GM21423 (cell line): ENCODE measurements around the gene PKP2.
A peak's percentile ranks its signal among the peaks of the same experiment; 100 is the strongest.

ENCODE experiments used
- ATAC-seq: cut with Tn5 transposase; IDR thresholded peaks from one replicate; pipeline ENCODE4 v1.9.1; 2021; ENCODE audit warnings: mild to moderate bottlenecking, moderate library complexity; ENCODE audit not compliant: unreplicated experiment

The PKP2 gene

GRCh38 chr12:32896432-32897280, at the start of gene PKP2:
Gene PKP2, minus strand, starts transcription at chr12:32896777. Its CDS starts 46 bp downstream, at chr12:32896731.
- peak; percentile 65 for ATAC-seq

GRCh38 chr12:32944195-32944594, 47.6 kb upstream of the PKP2 start:
- ATAC-seq: no peak

- ATAC-seq: no peak
Observed at GRCh38 chr12:32939801-32940200, 43.2 kb upstream of the PKP2 start.

DNA sequence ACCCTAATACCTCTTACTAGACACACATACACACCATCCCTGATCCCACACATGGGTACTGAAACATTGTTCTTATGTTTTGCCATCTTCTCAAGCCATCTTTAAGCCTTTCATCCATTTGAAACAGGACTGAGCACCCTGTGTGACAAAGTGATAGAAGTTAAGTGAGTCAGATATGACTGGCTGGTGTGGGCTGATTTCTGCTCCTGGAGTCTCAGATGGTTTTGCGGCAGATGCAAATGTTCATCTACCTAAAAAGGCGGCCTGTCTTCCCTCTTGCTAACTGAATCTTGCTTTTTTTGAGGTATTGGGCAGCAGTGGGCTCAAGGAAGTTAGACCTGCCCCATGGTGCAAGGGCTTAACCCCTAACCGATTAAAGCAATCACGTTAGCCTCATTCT, 30.4 kb upstream of the PKP2 start:
- ATAC-seq: no peak

GRCh38 chr12:32926356-32926755, 29.8 kb upstream of the PKP2 start:
- ATAC-seq: no peak

DNA sequence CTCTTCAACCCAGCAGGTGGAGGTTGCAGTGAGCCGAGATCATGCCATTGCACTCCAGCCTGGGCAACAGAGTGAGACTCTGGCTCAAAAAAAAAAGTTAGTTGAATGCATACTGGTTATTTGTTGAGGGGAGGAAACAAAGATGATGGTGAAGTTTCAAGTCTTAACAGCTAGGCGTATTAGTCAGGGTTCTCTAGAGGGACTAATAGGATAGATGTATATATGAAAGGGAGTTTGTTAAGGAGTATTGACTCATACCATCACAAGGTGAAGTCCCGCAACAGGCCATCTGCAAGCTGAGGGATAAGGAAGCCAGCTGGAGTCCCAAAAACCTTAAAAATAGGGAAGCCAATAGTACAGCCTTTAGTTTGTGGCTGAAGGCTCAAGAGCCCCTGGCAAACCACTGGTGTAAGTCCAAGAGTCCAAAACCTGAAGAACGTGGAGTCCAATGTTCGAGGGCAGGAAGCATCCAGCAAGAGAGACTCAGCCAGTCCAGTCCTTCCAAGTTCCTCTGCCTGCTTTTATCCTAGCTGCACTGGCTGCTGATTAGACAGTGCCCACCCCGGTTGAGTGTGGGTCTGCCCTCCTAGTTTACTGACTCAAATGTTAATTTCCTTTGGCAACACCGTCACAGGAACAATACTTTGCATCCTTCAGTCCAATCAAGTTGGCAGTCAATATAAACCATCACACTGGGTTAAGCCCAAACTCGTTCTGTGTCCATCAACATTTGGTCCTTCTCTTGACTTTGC, 26.1 kb upstream of the PKP2 start:
- ATAC-seq: no peak

DNA sequence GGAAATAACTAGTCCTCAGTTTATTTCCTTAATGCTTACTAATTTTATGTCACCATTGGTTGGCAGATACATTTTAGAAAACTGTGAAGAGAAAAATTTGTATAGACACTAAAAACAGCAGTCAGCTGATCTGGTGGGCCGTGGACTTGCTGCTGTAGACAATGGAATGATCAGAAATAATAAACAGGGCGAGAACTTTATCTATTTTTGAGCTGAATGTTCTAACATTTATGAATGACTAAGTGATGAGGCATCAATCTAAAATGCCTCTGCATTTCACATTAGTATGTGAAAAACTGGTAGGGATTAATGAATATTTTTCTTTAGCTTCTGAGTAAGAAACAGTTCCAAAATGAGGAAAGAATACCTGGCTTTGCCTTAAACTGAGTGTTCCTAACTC, 24.8 kb upstream of the PKP2 start:
- no peak for ATAC-seq

GRCh38 chr12:32920506-32921085, 24.0 kb upstream of the PKP2 start:
- no peak for ATAC-seq

DNA sequence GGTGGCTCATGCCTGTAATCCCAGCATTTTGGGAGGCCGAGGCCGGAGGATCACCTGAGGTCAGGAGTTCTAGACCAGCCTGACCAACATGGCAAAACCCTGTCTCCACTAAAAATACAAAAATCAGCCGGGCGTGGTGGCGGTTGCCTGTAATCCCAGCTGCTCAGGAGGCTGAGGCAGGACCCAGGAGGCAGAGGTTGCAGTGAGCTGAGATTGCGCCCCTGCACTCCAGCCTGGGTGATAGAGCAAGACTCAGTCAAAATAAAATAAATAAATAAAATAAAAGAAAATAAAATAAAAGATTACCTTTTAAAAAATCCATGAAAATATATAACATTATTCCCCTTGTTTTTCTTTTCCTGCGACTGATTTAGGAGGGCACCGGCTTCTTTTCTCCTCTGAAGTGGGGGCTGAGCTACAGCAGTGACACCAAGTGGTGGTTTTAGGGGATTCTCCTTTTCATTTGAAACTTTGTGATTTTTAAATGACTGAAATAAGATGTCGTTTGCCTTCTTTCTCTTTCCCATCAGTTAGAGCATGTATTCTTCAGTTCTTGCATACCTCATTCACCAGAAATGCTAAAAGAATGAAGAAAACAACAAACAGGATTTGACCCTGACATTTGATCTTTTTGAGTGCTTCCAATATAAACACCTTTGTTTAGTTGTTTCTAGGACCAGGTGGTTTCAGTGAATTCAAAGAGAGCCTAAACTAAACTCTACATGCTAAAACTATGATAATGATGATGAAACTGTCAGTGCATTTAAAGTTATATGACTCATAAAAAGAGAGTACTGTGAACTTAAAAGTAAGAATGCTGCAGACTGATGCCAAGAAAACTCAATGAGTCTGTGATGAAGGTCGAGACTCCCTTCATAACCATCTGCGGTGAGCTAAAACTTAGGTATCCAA, 22.6 kb upstream of the PKP2 start:
- no peak for ATAC-seq

DNA sequence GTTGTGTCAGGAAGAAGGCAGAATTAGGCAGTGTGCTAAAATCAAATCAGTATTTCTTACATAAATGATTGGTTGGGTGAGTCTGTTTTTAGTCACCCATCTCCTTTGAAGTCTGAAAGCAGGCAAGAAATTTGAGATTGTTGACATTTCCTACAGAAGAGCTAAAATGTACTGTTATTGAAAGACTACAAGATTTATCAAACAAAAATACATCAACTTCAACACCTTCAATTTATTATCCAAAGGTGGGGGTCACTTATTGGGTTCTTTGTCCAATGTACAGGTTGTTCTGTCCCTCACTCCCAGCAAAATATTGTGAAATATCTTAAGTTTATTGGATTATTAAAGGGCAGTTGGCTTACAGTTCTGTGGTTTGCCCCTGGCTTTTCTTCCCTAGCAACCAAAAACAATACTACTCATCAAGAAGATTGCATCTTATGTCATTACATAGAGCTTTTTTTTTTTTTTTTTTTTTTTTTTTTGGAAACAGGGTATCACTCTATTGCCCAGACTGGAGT, 20.6 kb upstream of the PKP2 start:
- no peak for ATAC-seq

DNA sequence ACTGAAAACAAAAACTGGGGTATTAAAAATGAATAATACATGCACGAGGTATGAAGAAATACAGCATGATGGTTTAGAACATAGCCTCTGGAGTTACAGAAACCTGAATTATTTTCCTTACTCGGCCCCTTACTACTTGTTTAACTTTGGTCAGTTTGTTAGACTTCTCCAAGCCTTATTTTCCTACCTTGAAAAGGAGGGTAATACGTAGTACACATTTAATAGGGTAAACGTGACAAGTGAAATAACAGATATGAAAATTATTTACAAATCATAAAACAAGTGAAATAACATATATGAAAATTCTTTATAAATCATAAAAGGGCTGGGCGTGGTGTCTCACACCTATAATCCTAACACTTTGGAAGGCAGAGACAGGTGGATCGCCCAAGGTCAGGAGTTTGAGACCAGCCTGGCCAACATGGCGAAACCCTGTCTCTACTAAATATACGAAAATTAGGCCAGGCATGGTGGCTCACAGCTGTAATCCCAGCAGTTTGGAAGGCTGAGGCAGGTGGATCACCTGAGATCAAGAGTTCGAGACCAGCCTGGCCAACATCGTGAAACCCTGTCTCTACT, 11.4 kb upstream of the PKP2 start:
- no peak for ATAC-seq

DNA sequence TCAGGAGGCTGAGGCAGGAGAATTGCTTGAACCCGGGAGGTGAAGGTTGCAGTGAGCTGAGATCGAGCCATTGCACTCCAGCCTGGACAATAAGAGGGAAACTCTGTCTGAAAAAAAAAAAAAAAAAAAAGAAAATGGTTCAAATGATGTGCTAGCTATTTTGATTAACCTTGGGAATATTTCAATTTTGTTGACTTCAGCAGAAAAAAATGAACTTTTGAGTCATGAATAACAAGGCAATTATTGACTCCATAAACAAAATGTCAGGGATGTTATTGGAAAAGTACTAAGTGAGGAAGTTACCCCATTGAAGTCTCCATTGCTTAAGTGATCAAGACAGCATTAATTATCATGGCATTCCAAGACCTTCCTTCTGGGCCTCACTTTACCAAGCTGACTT, 10.6 kb upstream of the PKP2 start:
- no peak for ATAC-seq

DNA sequence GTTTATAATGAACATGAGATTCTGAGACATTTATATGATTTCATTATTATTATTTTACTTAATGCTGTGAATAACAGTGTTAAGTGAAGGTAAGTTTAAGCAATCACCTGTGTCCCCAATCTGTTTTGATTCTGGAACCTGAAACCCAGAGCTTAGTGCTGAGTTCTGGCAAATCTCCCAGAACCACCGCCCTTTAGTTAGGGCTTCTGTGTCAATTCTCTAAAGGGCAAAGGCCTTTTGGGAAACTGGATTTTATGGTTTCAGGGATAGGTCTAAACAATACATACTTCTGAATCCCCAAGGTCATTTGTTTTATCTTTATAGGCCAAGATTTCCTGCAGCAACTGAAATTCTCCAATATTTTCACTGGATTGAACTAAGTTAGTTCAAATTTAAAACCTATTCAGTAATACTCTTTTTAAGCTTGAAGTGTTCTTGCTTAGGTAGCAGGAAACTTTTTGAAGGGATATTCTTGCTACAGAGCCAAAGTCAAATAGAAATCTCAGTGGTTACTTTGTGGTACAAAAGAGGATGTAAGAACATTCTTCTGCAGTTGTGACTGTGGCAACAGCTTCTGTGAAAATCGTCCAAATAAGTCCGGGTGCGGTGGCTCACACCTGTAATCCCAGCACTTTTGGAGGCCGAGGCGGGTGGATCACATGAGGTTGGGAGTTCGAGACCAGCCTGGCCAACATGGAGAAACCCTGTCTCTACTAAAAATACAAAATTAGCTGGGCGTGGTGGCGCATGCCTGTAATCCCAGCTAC, 10.0 kb upstream of the PKP2 start:
- ATAC-seq: peak; percentile 98

GRCh38 chr12:32903763-32904162, 7.2 kb upstream of the PKP2 start:
- no peak for ATAC-seq

- ATAC-seq: no peak
Observed at GRCh38 chr12:32903318-32903717, 6.7 kb upstream of the PKP2 start.

- no peak for ATAC-seq
Observed at GRCh38 chr12:32902287-32902997, 5.9 kb upstream of the PKP2 start.

DNA sequence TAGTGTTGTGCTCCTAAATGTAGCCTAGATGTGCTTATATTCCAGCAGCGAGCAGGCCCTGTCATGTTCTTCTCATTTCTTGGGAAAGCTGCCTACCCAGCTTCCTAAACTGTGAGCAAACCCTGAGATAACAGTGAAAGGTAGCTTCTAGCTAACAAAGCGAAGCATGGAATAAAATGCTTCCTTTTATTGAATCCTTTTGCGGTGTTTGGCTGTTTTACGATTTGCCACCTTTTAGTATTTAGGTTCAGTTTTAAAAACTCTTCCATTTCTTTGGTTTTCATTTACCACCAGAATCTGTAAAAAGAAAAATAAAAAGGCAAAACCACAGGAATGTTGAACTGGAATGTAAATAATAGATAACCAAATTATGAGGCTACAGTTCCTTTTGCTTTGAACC, 5.0 kb upstream of the PKP2 start:
- no peak for ATAC-seq

DNA sequence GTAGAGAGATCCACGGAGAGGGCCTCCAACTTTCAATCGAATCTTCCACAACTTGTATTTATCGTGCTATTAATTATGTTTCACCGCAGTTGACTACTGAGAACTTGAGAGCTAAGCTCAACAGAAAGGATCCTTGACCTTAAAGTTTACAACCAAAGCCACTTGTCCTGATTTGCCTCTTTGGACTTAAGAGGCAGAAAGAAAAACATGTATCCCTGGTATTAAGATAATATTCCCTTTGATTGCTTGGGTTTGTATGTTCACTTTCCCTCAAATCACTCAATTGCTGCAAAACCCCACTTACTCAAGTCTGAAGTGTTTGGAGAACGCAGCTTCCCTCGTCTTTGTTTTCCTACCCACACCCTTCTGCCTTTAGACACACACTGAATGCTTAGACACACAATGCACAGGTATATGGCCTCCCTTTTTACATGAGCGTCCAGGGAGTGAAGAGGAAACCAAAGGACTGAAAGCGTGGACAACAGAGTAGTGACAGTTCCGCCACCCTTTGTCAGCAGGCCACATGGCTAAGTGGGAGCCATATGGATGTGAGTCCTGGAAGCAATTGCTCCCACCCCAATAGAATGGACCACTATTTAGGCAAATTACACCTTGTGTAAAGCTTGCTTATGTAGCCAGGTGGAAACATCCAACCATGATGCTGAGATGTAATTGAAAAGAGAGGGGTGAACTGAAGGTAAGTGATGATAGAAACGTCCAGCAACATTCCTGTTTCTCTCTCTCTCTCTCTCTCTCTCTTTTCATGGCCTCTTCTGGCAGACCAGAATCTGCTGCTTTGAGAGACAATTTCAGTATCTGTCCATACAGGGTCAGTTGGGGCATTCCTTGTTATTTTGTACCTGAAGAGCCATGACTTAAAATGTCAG, 1.4 kb upstream of the PKP2 start:
- ATAC-seq: no peak
